Breast epithelium (tissue), 4 donors: Measurements from ENCODE around the gene SHISAL2B. TPM values are rescaled to one million over a fixed set of nuclear protein-coding genes. Genes with fewer than 3 reads are reported as not detected.
"Not testable (repeated sequence)": the region's sequence is repeated elsewhere in the genome, so short reads cannot be mapped to it uniquely, and the experiment has no call there.

Experiments
- DNase-seq, 2 donors: peaks; one replicate each; pipeline ENCODE4 v3.0.0-alpha.2; 2019; ENCODE audit warnings: low spot score in 2 of 2
- H3K27ac ChIP-seq, 2 donors: fragments of 200-600 bp; sonication (generic) in 1 of 2; one replicate each; pipeline ENCODE4 v1.5.1; 2016 to 2019; ENCODE audit warnings: mild to moderate bottlenecking in 1 of 2
- H3K27me3 ChIP-seq, 2 donors: fragments of 200-600 bp; sonication (generic) in 1 of 2; one replicate each; pipeline versions ENCODE4 v1.5.1 to v1.6.0; 2017 to 2019; ENCODE audit warnings: control low read depth in 1 of 2, mild to moderate bottlenecking in 1 of 2
- H3K36me3 ChIP-seq: fragments of 200-600 bp; one replicate; pipeline ENCODE4 v1.5.1; 2019
- H3K4me1 ChIP-seq, 2 donors: fragments of 200-600 bp; sonication (generic); one replicate each; pipeline ENCODE4 v1.5.1; 2016 to 2019; ENCODE audit warnings: control low read depth in 1 of 2
- H3K4me3 ChIP-seq, 3 donors: fragments of 200-600 bp; sonication (generic); 1 replicate in 2 of 3; 2 replicates in 1 of 3; pipeline ENCODE4 v1.5.1; 2016 to 2019; ENCODE audit warnings: mild to moderate bottlenecking in 3 of 3, moderate library complexity in 2 of 3
- H3K9me3 ChIP-seq, 2 donors: fragments of 200-600 bp; sonication (generic) in 1 of 2; one replicate each; pipeline ENCODE4 v1.5.1; 2016 to 2019; ENCODE audit warnings: control low read depth in 1 of 2
- POLR2A ChIP-seq: fragments of 450-650 bp; IDR thresholded peaks from one replicate; pipeline ENCODE4 v1.6.1; 2016; ENCODE audit warnings: antibody characterized with exemption, mild to moderate bottlenecking, moderate library complexity
- POLR2AphosphoS5 ChIP-seq, 3 donors: sonication (generic); formaldehyde crosslinking; IDR thresholded peaks; one replicate each; pipeline ENCODE4 v1.6.1; 2017; ENCODE audit warnings: antibody characterized with exemption in 3 of 3
- intact Hi-C: fragments of 100-400 bp; cut with DNase I; formaldehyde crosslinking; loops from one replicate; pipeline ENCODE4 v1.15.1; 2023; ENCODE audit warnings: low total_unique reads
- total RNA-seq, 3 donors: library from RNA; depleted of rRNA; stranded (reverse); fragments of >200 nt; gene quantifications; one replicate each; pipeline ENCODE4 v1.1.0, GENCODE V29; 2016
- TF ChIP-seq, protein P1 (sequence below), 3 donors: fragments of 450-650 bp; IDR thresholded peaks; one replicate each; pipeline ENCODE4 v1.5.1; 2016 to 2017; ENCODE audit warnings: antibody characterized with exemption in 3 of 3, mild to moderate bottlenecking in 3 of 3, moderate library complexity in 3 of 3

SHISAL2B gene
- total RNA-seq, 3 donors from 2014 or later = not detected

DNA sequence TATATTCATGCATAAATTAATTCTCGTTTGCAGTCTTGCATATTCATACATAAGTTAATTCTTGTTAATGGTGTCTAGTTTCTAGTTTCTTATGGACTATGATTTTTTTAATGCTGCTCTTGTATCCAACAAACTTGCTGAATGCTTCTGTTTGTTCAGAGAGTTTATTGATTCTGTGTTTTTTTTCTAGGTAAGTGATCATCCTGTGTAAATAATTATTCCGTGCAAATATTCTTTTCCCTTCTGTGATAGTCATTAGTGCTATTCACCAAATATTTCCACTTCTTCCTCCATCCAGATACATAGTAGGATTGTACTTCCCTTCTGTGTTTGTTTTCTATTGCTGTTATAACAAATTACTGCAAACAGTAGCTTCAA lies 35.8 kb upstream of the SHISAL2B start:
- TF ChIP-seq POLR2AphosphoS5 (IDR thresholded peaks at IDR 0.05) (no peak), POLR2A (no peak)
- TF ChIP-seq, protein P1, sequence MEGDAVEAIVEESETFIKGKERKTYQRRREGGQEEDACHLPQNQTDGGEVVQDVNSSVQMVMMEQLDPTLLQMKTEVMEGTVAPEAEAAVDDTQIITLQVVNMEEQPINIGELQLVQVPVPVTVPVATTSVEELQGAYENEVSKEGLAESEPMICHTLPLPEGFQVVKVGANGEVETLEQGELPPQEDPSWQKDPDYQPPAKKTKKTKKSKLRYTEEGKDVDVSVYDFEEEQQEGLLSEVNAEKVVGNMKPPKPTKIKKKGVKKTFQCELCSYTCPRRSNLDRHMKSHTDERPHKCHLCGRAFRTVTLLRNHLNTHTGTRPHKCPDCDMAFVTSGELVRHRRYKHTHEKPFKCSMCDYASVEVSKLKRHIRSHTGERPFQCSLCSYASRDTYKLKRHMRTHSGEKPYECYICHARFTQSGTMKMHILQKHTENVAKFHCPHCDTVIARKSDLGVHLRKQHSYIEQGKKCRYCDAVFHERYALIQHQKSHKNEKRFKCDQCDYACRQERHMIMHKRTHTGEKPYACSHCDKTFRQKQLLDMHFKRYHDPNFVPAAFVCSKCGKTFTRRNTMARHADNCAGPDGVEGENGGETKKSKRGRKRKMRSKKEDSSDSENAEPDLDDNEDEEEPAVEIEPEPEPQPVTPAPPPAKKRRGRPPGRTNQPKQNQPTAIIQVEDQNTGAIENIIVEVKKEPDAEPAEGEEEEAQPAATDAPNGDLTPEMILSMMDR (IDR thresholded peaks at IDR 0.05) = no peak
- intact Hi-C loops = no loop called here
- no peaks in the 10 kb centered on the region for H3K9me3 ChIP-seq

DNA sequence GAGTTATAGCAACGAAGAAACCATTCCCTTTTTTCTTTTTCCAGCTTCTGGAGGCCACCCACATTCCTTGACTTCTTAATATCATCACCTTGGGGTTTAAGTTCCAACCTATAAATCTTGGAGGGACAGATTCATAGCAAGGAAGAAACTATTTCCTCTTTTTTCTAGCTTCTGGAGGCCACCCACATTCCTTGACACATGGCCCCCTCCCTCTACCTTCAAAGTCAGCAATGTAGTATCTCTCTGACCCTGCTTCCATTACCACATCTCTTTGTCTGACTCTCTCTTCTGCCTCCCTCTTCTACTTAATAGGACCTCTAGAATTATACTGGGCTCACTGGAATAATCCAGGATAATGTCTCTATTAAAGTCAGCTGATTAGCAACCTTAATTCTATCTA lies 34.7 kb upstream of the SHISAL2B start:
- intact Hi-C loops = no loop called here
- H3K4me1 ChIP-seq = no peaks in the 10 kb centered on the region
- no peak overlapping the region for H3K27ac ChIP-seq
- H3K9me3 ChIP-seq = no peaks in the 10 kb centered on the region
- H3K4me3 ChIP-seq = no peak overlapping the region
- DNase-seq = no peak
- no peaks in the 10 kb centered on the region for H3K27me3 ChIP-seq
- TF ChIP-seq POLR2A (no peak), POLR2AphosphoS5 (IDR thresholded peaks at IDR 0.05) (no peak)
- TF ChIP-seq, protein P1 (IDR thresholded peaks at IDR 0.05) = no peak
- no peaks in the 10 kb centered on the region for H3K36me3 ChIP-seq

More for the DNA sequence above, 35.8 kb upstream of the SHISAL2B start:
- Histone ChIP-seq H3K27ac (no peak overlapping the region), H3K36me3 (no peaks in the 10 kb centered on the region), H3K4me3 (no peak overlapping the region), H3K27me3 (no peaks in the 10 kb centered on the region), H3K4me1 (no peaks in the 10 kb centered on the region)
- no peak for DNase-seq

DNA sequence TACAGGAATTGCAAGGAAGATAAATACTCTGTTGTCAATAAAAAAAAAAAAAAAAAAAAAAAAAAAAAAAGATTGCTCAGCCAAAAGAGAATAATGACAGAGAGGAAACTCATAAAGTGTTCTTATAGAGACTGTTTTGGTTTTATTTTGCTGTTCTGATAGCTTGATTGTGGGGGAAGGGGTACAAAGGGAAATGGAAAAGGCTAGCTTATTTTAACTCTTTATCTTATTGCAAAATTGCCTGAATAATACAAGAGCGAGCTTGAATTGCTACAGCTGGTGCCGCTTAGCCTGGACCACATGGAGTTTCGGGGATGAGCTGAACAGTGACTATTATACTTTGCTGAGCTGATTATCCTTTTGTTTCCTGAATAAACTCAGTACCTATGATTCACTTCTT lies 31.0 kb upstream of the SHISAL2B start:
- no peaks in the 10 kb centered on the region for H3K9me3 ChIP-seq

DNA sequence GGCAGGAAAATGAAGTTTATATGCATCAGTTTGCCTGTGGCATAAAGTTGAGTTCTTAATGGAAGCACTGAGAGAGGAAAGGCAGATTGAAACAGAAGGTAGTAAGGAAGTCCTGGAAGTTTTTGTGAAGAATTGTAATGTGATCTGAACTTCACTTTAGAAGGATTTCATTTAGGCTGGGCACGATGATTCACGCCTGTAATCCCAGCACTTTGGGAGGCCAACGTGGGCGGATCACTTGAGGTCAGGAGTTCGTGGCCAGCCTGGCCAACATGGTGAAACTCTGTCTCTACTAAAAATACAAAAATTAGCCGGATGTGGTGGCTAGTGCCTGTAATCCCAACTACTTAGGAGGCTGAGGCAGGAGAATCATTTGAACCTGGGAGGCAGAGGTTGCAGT lies 27.1 kb upstream of the SHISAL2B start:
- H3K4me3 ChIP-seq, H3K27me3 ChIP-seq, H3K36me3 ChIP-seq, H3K27ac ChIP-seq, H3K9me3 ChIP-seq, DNase-seq, intact Hi-C loops, H3K4me1 ChIP-seq: not testable (repeated sequence)

More for the DNA sequence above, 31.0 kb upstream of the SHISAL2B start:
- H3K4me1 ChIP-seq = no peaks in the 10 kb centered on the region
- intact Hi-C loops = no loop called here
- H3K27me3 ChIP-seq = no peaks in the 10 kb centered on the region
- H3K4me3 ChIP-seq = no peak overlapping the region
- no peaks in the 10 kb centered on the region for H3K36me3 ChIP-seq
- TF ChIP-seq POLR2AphosphoS5 (IDR thresholded peaks at IDR 0.05) = no peak
- no peak overlapping the region for H3K27ac ChIP-seq
- no peak for DNase-seq

DNA sequence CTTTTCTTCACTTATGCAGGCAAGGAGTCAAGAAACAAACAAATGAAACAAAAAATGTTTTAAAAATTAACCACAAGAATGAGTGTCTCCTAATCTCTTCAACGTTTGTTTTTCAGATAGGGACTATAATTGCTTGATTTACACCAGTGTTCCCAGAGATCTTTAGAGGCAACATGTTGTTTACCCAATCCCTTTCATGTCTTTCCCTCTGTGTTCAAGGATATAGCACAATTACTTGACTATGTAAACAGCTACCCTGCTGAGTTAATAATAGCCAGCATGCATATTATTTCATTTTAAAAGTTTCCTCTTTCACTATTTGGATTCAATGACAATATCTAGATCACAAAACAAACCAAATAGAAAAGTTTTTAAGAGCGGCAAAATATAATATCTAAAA lies 25.1 kb upstream of the SHISAL2B start:
- H3K27me3 ChIP-seq = no peaks in the 10 kb centered on the region
- TF ChIP-seq, protein P1 (IDR thresholded peaks at IDR 0.05) = no peak
- TF ChIP-seq POLR2AphosphoS5 (IDR thresholded peaks at IDR 0.05) (no peak), POLR2A (no peak)
- intact Hi-C loops = no loop called here

DNA sequence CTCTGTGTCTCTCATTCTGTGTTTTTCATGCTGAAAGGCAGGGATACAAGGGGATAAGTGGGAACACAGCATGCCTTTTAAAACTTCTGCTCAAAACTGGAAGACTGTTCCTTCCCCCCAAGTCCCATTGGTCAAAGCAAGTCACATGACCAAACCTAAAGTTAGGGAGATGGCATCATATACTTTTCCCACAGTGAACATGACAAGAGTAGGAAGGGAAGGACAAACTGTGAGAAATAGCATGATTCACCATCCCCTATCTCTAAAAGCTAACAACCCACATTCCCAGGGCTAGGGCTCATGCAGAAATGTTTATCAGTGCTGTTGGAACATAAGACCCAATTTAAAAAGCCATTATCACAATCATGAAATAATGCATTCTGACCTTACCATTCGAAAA lies 24.2 kb upstream of the SHISAL2B start:
- H3K9me3 ChIP-seq = no peaks in the 10 kb centered on the region
- intact Hi-C loops = no loop called here
- no peaks in the 10 kb centered on the region for H3K4me1 ChIP-seq
- TF ChIP-seq, protein P1 (IDR thresholded peaks at IDR 0.05) = no peak
- no peak for TF ChIP-seq POLR2A
- TF ChIP-seq POLR2AphosphoS5 (IDR thresholded peaks at IDR 0.05) = no peak
- no peak for DNase-seq
- H3K27me3 ChIP-seq = no peaks in the 10 kb centered on the region
- H3K27ac ChIP-seq = no peak overlapping the region
- no peaks in the 10 kb centered on the region for H3K36me3 ChIP-seq
- no peak overlapping the region for H3K4me3 ChIP-seq

More for the DNA sequence above, 25.1 kb upstream of the SHISAL2B start:
- Histone ChIP-seq H3K4me1 (no peaks in the 10 kb centered on the region), H3K27ac (no peak overlapping the region), H3K4me3 (no peak overlapping the region), H3K9me3 (no peaks in the 10 kb centered on the region), H3K36me3 (no peaks in the 10 kb centered on the region)
- DNase-seq = no peak
